IMR-90 (cell line): Measurements from ENCODE around the gene SOX12.

Source experiments
- CHD1 ChIP-seq: IDR thresholded peaks from 2 replicates; pipeline ENCODE4 v1.6.1; 2012; ENCODE audit warnings: low read depth, low read length, improper control_type of control experiment
- ELK1 ChIP-seq: fragments of 150-350 bp; IDR thresholded peaks from 2 replicates; pipeline ENCODE4 v1.6.1; 2016; ENCODE audit warnings: low read depth, mild to moderate bottlenecking, low read length, moderate library complexity, borderline replicate concordance
- MAFK ChIP-seq: IDR thresholded peaks from 2 replicates; pipeline ENCODE4 v1.6.1; 2012; ENCODE audit warnings: low read depth, low read length, improper control_type of control experiment
- MXI1 ChIP-seq: IDR thresholded peaks from 2 replicates; pipeline ENCODE4 v1.6.1; 2012; ENCODE audit warnings: low read depth, mild to moderate bottlenecking, low read length, moderate library complexity, borderline replicate concordance
- NFE2L2 ChIP-seq: fragments of 150-350 bp; IDR thresholded peaks from 2 replicates; pipeline ENCODE4 v1.6.1; 2016; ENCODE audit warnings: low read depth, mild to moderate bottlenecking, low read length
- POLR2A ChIP-seq: IDR thresholded peaks from 2 replicates; pipeline ENCODE4 v1.6.1; 2012; ENCODE audit warnings: mild to moderate bottlenecking, low read depth, low read length
- RCOR1 ChIP-seq: IDR thresholded peaks from 2 replicates; pipeline ENCODE4 v1.6.1; 2012; ENCODE audit warnings: mild to moderate bottlenecking, low read length, improper control_type of control experiment; ENCODE audit not compliant: insufficient replicate concordance
- RFX5 ChIP-seq: IDR thresholded peaks from 2 replicates; pipeline ENCODE4 v1.8.0; 2012; ENCODE audit warnings: low read depth, mild to moderate bottlenecking, low read length, moderate library complexity
- USF2 ChIP-seq: fragments of 150-350 bp; IDR thresholded peaks from 2 replicates; pipeline ENCODE4 v1.6.1; 2017; ENCODE audit warnings: mild to moderate bottlenecking, antibody characterized with exemption, low read length, low read depth
- TF ChIP-seq, protein P1 (sequence below): conservative IDR thresholded peaks from 2 replicates; pipeline ENCODE4 v1.5.1; 2012; ENCODE audit warnings: mild to moderate bottlenecking, low read depth, low read length, improper control_type of control experiment

- TF ChIP-seq, protein P1, sequence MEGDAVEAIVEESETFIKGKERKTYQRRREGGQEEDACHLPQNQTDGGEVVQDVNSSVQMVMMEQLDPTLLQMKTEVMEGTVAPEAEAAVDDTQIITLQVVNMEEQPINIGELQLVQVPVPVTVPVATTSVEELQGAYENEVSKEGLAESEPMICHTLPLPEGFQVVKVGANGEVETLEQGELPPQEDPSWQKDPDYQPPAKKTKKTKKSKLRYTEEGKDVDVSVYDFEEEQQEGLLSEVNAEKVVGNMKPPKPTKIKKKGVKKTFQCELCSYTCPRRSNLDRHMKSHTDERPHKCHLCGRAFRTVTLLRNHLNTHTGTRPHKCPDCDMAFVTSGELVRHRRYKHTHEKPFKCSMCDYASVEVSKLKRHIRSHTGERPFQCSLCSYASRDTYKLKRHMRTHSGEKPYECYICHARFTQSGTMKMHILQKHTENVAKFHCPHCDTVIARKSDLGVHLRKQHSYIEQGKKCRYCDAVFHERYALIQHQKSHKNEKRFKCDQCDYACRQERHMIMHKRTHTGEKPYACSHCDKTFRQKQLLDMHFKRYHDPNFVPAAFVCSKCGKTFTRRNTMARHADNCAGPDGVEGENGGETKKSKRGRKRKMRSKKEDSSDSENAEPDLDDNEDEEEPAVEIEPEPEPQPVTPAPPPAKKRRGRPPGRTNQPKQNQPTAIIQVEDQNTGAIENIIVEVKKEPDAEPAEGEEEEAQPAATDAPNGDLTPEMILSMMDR: no peak
- TF ChIP-seq POLR2A: peak; percentile 9; the same call in 1 of the 2 replicates
- TF ChIP-seq ELK1: no peak
- no peak for TF ChIP-seq USF2
- no peak for TF ChIP-seq RCOR1
- TF ChIP-seq NFE2L2: no peak
- TF ChIP-seq MXI1: peak; percentile 71; the same call in 1 of the 2 replicates
- no peak for TF ChIP-seq MAFK
- TF ChIP-seq RFX5: no peak
- TF ChIP-seq CHD1: no peak
Measured at GRCh38 chr20:347640-348484, 22.5 kb downstream of the SOX12 start.
